WTC11 (cell line): ENCODE measurements around the gene AJAP1. TPM values are rescaled to one million over a fixed set of nuclear protein-coding genes. Genes with fewer than 3 reads are reported as not detected.

Experiments used
- ATAC-seq: fragments of 200-7000 bp; cut with Tn5 transposase; 2 replicates; pipeline ENCODE4 v1.10.0; 2021; ENCODE audit warnings: mild to moderate bottlenecking, moderate library complexity
- CTCF ChIA-PET: fragments of 300-600 bp; sonication (Branson Sonifier 250); formaldehyde crosslinking; loops from one replicate; lab custom pipeline; 2021; ENCODE audit warnings: antibody characterized with exemption; lab: Charles Lee
- POLR2A ChIA-PET: fragments of 350-600 bp; sonication (Branson Sonifier 250); formaldehyde crosslinking; loops from one replicate; lab custom pipeline; 2021; ENCODE audit warnings: antibody characterized with exemption; lab: Charles Lee
- DNase-seq: peaks from one replicate; pipeline ENCODE4 v3.0.0; 2021; ENCODE audit warnings: low spot score
- H3K27ac Mint-ChIP-seq: 2 replicates; pipeline ENCODE4 v1.8.0; 2021; ENCODE audit warnings: mixed read lengths
- H3K27me3 Mint-ChIP-seq: 2 replicates; pipeline ENCODE4 v1.8.0; 2021; ENCODE audit warnings: low read depth, mild to moderate bottlenecking, moderate library complexity, mixed read lengths
- H3K36me3 Mint-ChIP-seq: 2 replicates; pipeline ENCODE4 v1.8.0; 2021; ENCODE audit warnings: mixed read lengths
- H3K4me1 Mint-ChIP-seq: 2 replicates; pipeline ENCODE4 v1.8.0; 2022; ENCODE audit warnings: mixed read lengths
- H3K4me3 Mint-ChIP-seq: 2 replicates; pipeline ENCODE4 v1.8.0; 2021; ENCODE audit warnings: mild to moderate bottlenecking, moderate library complexity, mixed read lengths
- H3K9me3 Mint-ChIP-seq: 2 replicates; pipeline ENCODE4 v1.8.0; 2021; ENCODE audit warnings: mixed read lengths
- CREB1 ChIP-seq: sonication (generic); formaldehyde crosslinking; IDR thresholded peaks from 2 replicates; pipeline ENCODE4 v1.8.0; 2023; ENCODE audit warnings: mild to moderate bottlenecking, missing genetic modification reagents
- CREM ChIP-seq: sonication (generic); formaldehyde crosslinking; IDR thresholded peaks from 2 replicates; pipeline ENCODE4 v1.8.1; 2022; ENCODE audit warnings: mild to moderate bottlenecking, missing genetic modification reagents, moderate library complexity
- EMX1 ChIP-seq: fragments of 250-450 bp; sonication (Bioruptor Pico); IDR thresholded peaks from 2 replicates; pipeline ENCODE4 v1.8.0; 2021; ENCODE audit warnings: mild to moderate bottlenecking
- GTF2I ChIP-seq: fragments of 250-450 bp; sonication (Bioruptor Pico); conservative IDR thresholded peaks from 2 replicates; pipeline ENCODE4 v1.4.0; 2021; ENCODE audit warnings: mild to moderate bottlenecking
- IRF2 ChIP-seq: sonication (generic); formaldehyde crosslinking; IDR thresholded peaks from 2 replicates; pipeline ENCODE4 v1.8.0; 2022; ENCODE audit warnings: low read depth, missing genetic modification reagents, borderline replicate concordance
- JAZF1 ChIP-seq: fragments of 250-450 bp; sonication (Bioruptor Pico); IDR thresholded peaks from 2 replicates; pipeline ENCODE4 v1.9.0; 2021; ENCODE audit warnings: moderate library complexity, mild to moderate bottlenecking, inconsistent platforms
- MXD4 ChIP-seq: fragments of 250-450 bp; sonication (Bioruptor Pico); IDR thresholded peaks from 2 replicates; pipeline ENCODE4 v1.8.0; 2021; ENCODE audit warnings: mild to moderate bottlenecking, moderate library complexity, borderline replicate concordance
- NFYB ChIP-seq: sonication (generic); formaldehyde crosslinking; conservative IDR thresholded peaks from 2 replicates; pipeline ENCODE4 v1.8.0; 2022; ENCODE audit warnings: low read depth, missing genetic modification reagents
- TEAD1 ChIP-seq: sonication (generic); formaldehyde crosslinking; IDR thresholded peaks from 2 replicates; pipeline ENCODE4 v1.8.0; 2022; ENCODE audit warnings: mild to moderate bottlenecking, missing genetic modification reagents
- TEAD4 ChIP-seq: sonication (generic); formaldehyde crosslinking; IDR thresholded peaks from 2 replicates; pipeline ENCODE4 v1.8.0; 2022; ENCODE audit warnings: mild to moderate bottlenecking, missing genetic modification reagents
- ZMAT4 ChIP-seq: fragments of 250-450 bp; sonication (Bioruptor Pico); IDR thresholded peaks from 2 replicates; pipeline ENCODE4 v1.9.0; 2021; ENCODE audit warnings: mild to moderate bottlenecking
- ZNF121 ChIP-seq: sonication (generic); formaldehyde crosslinking; IDR thresholded peaks from 2 replicates; pipeline ENCODE4 v1.8.0; 2023; ENCODE audit warnings: missing genetic modification reagents
- ZNF396 ChIP-seq: fragments of 250-450 bp; sonication (Bioruptor Pico); IDR thresholded peaks from 2 replicates; pipeline ENCODE4 v1.8.0; 2021; ENCODE audit warnings: mild to moderate bottlenecking, moderate library complexity, borderline replicate concordance
- total RNA-seq: library from RNA; stranded (reverse); gene quantifications from 3 replicates; pipeline ENCODE4 v1.2.3, GENCODE V29; 2021
- TF ChIP-seq, protein P1 (sequence below): sonication (generic); formaldehyde crosslinking; IDR thresholded peaks from 2 replicates; pipeline ENCODE4 v1.8.0; 2022; ENCODE audit warnings: mild to moderate bottlenecking, missing genetic modification reagents
- TF ChIP-seq, protein P2 (sequence below): sonication (generic); formaldehyde crosslinking; IDR thresholded peaks from 2 replicates; pipeline ENCODE4 v1.8.0; 2022; ENCODE audit warnings: mild to moderate bottlenecking, missing genetic modification reagents
- TF ChIP-seq, protein P3 (sequence below): sonication (generic); formaldehyde crosslinking; IDR thresholded peaks from 2 replicates; pipeline ENCODE4 v1.8.0; 2023; ENCODE audit warnings: missing genetic modification reagents, mild to moderate bottlenecking, borderline replicate concordance
- TF ChIP-seq, protein P4 (sequence below): fragments of 250-450 bp; sonication (Bioruptor Pico); IDR thresholded peaks from 2 replicates; pipeline ENCODE4 v2.1.2; 2022; ENCODE audit warnings: mild to moderate bottlenecking, moderate library complexity
- TF ChIP-seq, protein P5 (sequence below): fragments of 250-450 bp; sonication (Bioruptor Pico); IDR thresholded peaks from 2 replicates; pipeline ENCODE4 v1.8.0; 2021; ENCODE audit warnings: mild to moderate bottlenecking

AJAP1 gene
- total RNA-seq, 1 experiment from 2014 or later: 2.1 TPM

DNA sequence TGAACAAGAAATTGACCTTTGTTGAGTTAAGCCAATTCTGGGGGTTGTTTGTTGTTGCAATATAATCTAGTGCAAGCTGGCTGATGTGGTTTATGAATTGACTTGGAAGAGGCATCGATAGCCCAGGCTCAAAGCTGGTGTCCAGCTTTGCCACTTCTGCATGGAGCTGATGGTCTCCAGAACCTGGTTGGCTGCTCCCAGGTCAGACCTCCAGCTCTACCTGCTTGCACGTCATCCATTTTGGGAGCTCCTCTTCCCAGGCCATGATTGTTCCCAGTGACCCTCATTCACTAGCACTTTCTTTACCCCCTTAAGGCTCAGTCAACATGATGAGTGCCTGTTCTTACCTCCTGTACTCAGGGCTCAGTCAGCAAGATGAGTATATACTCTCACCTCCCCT, 5.8 kb upstream of the AJAP1 start:
- CTCF ChIA-PET: no interaction called here
- DNase-seq (no peak), ATAC-seq (no peak)
- POLR2A ChIA-PET: no interaction called here
- peaks cover 7% of the 10 kb centered on the region for H3K27me3 Mint-ChIP-seq
- TF ChIP-seq TEAD4 (CRISPR knock-in tag) (no peak), TEAD1 (no peak), EMX1 (CRISPR knock-in tag) (no peak), ZNF396 (CRISPR knock-in tag) (no peak), JAZF1 (CRISPR knock-in tag) (no peak), NFYB (CRISPR knock-in tag) (no peak), ZMAT4 (CRISPR knock-in tag) (no peak), IRF2 (CRISPR knock-in tag) (no peak), GTF2I (no peak), ZNF121 (no peak)
- TF ChIP-seq, protein P1, sequence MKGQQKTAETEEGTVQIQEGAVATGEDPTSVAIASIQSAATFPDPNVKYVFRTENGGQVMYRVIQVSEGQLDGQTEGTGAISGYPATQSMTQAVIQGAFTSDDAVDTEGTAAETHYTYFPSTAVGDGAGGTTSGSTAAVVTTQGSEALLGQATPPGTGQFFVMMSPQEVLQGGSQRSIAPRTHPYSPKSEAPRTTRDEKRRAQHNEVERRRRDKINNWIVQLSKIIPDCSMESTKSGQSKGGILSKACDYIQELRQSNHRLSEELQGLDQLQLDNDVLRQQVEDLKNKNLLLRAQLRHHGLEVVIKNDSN: no peak
- TF ChIP-seq, protein P2, sequence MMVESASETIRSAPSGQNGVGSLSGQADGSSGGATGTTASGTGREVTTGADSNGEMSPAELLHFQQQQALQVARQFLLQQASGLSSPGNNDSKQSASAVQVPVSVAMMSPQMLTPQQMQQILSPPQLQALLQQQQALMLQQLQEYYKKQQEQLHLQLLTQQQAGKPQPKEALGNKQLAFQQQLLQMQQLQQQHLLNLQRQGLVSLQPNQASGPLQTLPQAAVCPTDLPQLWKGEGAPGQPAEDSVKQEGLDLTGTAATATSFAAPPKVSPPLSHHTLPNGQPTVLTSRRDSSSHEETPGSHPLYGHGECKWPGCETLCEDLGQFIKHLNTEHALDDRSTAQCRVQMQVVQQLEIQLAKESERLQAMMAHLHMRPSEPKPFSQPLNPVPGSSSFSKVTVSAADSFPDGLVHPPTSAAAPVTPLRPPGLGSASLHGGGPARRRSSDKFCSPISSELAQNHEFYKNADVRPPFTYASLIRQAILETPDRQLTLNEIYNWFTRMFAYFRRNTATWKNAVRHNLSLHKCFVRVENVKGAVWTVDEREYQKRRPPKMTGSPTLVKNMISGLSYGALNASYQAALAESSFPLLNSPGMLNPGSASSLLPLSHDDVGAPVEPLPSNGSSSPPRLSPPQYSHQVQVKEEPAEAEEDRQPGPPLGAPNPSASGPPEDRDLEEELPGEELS: no peak
- TF ChIP-seq, protein P3, sequence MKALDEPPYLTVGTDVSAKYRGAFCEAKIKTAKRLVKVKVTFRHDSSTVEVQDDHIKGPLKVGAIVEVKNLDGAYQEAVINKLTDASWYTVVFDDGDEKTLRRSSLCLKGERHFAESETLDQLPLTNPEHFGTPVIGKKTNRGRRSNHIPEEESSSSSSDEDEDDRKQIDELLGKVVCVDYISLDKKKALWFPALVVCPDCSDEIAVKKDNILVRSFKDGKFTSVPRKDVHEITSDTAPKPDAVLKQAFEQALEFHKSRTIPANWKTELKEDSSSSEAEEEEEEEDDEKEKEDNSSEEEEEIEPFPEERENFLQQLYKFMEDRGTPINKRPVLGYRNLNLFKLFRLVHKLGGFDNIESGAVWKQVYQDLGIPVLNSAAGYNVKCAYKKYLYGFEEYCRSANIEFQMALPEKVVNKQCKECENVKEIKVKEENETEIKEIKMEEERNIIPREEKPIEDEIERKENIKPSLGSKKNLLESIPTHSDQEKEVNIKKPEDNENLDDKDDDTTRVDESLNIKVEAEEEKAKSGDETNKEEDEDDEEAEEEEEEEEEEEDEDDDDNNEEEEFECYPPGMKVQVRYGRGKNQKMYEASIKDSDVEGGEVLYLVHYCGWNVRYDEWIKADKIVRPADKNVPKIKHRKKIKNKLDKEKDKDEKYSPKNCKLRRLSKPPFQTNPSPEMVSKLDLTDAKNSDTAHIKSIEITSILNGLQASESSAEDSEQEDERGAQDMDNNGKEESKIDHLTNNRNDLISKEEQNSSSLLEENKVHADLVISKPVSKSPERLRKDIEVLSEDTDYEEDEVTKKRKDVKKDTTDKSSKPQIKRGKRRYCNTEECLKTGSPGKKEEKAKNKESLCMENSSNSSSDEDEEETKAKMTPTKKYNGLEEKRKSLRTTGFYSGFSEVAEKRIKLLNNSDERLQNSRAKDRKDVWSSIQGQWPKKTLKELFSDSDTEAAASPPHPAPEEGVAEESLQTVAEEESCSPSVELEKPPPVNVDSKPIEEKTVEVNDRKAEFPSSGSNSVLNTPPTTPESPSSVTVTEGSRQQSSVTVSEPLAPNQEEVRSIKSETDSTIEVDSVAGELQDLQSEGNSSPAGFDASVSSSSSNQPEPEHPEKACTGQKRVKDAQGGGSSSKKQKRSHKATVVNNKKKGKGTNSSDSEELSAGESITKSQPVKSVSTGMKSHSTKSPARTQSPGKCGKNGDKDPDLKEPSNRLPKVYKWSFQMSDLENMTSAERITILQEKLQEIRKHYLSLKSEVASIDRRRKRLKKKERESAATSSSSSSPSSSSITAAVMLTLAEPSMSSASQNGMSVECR (CRISPR knock-in tag): no peak
- TF ChIP-seq, all 79 proteins: peak for 0
- H3K36me3 Mint-ChIP-seq: peaks cover 27% of the 10 kb centered on the region
- H3K27ac Mint-ChIP-seq: no peak overlapping the region
- no peaks in the 10 kb centered on the region for H3K4me1 Mint-ChIP-seq
- no peak overlapping the region for H3K4me3 Mint-ChIP-seq
- peaks cover 14% of the 10 kb centered on the region for H3K9me3 Mint-ChIP-seq

DNA sequence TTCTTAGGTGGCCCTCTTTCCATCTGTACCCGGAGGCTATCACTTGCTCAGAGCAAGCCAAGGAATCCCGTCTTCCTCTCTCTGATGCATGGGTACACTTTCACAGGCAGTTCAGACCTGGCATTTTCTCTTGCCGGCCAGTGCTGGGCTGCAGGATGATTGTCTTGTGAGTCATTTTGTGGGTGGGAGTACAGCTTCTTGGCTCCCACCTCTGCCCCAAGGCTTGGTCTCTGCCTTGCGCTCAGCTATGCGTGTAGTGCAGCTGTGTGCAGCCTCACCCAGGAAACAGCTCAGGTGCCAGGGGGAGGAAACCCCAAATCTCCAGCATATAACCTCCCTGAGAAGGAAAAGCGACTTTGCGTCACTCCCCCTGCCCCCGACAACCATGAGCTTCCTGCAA, 3.9 kb upstream of the AJAP1 start:
- TF ChIP-seq CREB1 (CRISPR knock-in tag): no peak
- TF ChIP-seq, protein P4, sequence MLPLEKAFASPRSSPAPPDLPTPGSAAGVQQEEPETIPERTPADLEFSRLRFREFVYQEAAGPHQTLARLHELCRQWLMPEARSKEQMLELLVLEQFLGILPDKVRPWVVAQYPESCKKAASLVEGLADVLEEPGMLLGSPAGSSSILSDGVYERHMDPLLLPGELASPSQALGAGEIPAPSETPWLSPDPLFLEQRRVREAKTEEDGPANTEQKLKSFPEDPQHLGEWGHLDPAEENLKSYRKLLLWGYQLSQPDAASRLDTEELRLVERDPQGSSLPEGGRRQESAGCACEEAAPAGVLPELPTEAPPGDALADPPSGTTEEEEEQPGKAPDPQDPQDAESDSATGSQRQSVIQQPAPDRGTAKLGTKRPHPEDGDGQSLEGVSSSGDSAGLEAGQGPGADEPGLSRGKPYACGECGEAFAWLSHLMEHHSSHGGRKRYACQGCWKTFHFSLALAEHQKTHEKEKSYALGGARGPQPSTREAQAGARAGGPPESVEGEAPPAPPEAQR (CRISPR knock-in tag): no peak
- TF ChIP-seq MXD4 (CRISPR knock-in tag): no peak
- TF ChIP-seq, protein P5, sequence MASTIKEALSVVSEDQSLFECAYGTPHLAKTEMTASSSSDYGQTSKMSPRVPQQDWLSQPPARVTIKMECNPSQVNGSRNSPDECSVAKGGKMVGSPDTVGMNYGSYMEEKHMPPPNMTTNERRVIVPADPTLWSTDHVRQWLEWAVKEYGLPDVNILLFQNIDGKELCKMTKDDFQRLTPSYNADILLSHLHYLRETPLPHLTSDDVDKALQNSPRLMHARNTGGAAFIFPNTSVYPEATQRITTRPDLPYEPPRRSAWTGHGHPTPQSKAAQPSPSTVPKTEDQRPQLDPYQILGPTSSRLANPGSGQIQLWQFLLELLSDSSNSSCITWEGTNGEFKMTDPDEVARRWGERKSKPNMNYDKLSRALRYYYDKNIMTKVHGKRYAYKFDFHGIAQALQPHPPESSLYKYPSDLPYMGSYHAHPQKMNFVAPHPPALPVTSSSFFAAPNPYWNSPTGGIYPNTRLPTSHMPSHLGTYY: no peak
- no peak for TF ChIP-seq CREM (CRISPR knock-in tag)
- Mint-ChIP-seq H3K27me3 (peaks cover 9% of the 10 kb centered on the region), H3K4me3 (no peak overlapping the region), H3K4me1 (no peaks in the 10 kb centered on the region), H3K36me3 (peaks cover 14% of the 10 kb centered on the region), H3K9me3 (peaks cover 5% of the 10 kb centered on the region), H3K27ac (no peak overlapping the region)
- ChIA-PET CTCF (no interaction called here), POLR2A (no interaction called here)
- DNase-seq: no peak
- no peak for ATAC-seq
